Measurements from ENCODE around the gene RHOA. TPM values are rescaled to one million over a fixed set of nuclear protein-coding genes. Genes with fewer than 3 reads are reported as not detected.
A peak's percentile ranks its signal among the peaks of the same experiment; 100 is the strongest.

Gene RHOA
- polyA plus RNA-seq, 6 donors from 2014 or later, result 695 to 1,035 (median 800) TPM

DNA sequence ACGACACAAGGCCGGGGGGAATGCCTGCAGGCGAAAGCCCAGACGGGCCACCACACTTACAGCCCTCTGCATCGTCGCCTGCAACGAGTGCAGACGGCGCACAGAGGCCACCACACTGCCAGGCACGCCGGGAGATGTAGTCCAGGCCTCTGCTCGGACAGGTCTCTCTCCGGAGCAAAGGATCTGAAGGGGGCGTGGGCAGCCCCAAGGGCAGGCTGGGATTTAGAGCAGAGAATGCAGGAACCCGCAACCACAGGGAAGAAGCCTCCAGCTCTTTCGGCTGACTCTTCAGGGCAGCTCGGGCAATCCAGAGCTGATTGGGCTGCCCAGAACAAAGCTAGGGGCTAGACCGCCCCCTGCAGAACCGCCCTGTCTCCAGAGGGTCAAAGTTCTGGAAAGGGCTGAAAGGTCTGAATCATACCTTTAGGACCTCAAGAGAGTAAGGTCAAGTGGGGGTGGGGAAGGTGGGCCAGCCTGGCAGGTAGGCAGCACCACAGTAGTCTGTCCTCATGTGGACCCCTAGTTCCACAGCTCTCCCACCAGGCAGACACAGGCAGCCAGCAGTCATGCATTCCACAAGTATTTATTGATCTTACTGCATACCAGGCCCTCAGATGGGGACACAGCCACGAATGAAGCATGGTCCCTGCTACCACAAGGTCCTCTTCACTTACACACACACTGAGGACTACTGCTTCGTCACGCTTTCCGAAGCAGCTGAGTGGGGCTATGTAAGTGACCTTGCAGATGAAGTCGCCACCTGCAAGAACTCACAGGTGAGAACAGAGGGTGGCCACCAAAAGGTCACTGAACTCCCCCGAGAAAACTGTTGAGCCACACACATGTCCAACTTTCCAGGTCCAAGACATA, 10.8 kb upstream of the RHOA start, which contains the start of gene AMT:
TSS of gene AMT (minus strand) at position 95 of the 870 bp plus-strand sequence. CDS start at position 72, 23 bp downstream.
- Mint-ChIP-seq H3K27me3 (no peaks in the 10 kb centered on the region), H3K4me3 (peak within 1 kb of the TSS in 7 of 8 donors; percentile 21 to 60 (median 40)), H3K36me3 (peaks cover 0 to 8% of the 10 kb centered on the region in 2 donors), H3K27ac (peak within 1 kb of the TSS in 1 of 6 donors; percentile 69), H3K4me1 (peaks cover 24 to 56% (median 51%) of the 10 kb centered on the region in 3 donors), H3K9me3 (no peaks in the 10 kb centered on the region)
- DNase-seq (no peak), ATAC-seq (ENCODE audit: low read depth in 2 of 2) (peak in 1 of 2 donors; percentile 16)

GRCh38 chr3:49421890-49422378, 10.2 kb upstream of the RHOA start:
- Mint-ChIP-seq H3K27ac (peak overlapping the region in 1 of 6 donors; percentile 69), H3K9me3 (no peaks in the 10 kb centered on the region), H3K27me3 (no peaks in the 10 kb centered on the region), H3K4me1 (peaks cover 31 to 61% (median 52%) of the 10 kb centered on the region in 3 donors), H3K36me3 (peaks cover 0 to 8% of the 10 kb centered on the region in 2 donors), H3K4me3 (peak overlapping the region in 7 of 8 donors; percentile 21 to 60 (median 38))
- DNase-seq (no peak), ATAC-seq (ENCODE audit: low read depth in 2 of 2) (peak; percentile 39 to 45)

DNA sequence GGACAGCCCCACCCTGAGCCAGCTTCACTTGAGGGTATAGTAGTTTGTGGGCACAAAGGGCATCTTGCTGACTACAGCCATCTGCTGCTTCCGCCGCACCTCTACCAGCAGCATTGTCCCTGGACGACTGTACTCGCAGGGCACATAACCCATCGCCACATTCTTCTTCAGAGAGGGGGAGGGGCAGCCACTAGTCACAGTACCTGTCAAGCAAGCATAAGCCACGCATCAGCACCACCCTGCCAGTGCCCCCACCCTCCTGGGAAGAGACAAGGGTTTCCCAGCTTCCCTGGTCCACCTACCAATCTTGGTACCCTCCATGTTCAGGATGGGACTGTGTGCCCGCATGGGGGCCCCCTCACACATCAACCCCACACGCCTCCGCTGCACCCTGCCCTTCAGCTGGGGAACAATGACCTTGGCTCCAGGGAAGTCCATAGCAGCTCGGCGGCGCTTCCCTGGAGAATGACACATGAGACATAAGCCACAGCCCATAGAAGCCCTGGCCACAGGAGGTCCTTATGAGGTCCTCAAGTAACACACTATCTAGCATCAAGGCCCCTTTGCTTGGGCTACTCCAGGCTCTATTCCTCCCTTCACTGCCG, 5.8 kb upstream of the RHOA start:
- ATAC-seq (ENCODE audit: low read depth in 2 of 2) (no peak), DNase-seq (no peak)
- Mint-ChIP-seq H3K4me3 (peak overlapping the region in 7 of 8 donors; percentile 32 to 82 (median 50)), H3K36me3 (peaks cover 0 to 5% of the 10 kb centered on the region in 2 donors), H3K4me1 (peaks cover 52 to 83% (median 78%) of the 10 kb centered on the region in 3 donors), H3K27ac (peak overlapping the region; percentile 78 to 100 (median 93)), H3K9me3 (no peaks in the 10 kb centered on the region), H3K27me3 (no peaks in the 10 kb centered on the region)

GRCh38 chr3:49416867-49417266, 5.1 kb upstream of the RHOA start:
- peaks cover 53 to 81% (median 77%) of the 10 kb centered on the region in 3 donors for H3K4me1 Mint-ChIP-seq
- DNase-seq, result no peak
- H3K27ac Mint-ChIP-seq, result peak overlapping the region; percentile 86 to 100 (median 98)
- H3K4me3 Mint-ChIP-seq, result peak overlapping the region in 6 of 8 donors; percentile 61 to 88 (median 80)
- no peaks in the 10 kb centered on the region for H3K9me3 Mint-ChIP-seq
- peaks cover 0 to 5% of the 10 kb centered on the region in 2 donors for H3K36me3 Mint-ChIP-seq
- H3K27me3 Mint-ChIP-seq, result no peaks in the 10 kb centered on the region
- ATAC-seq (ENCODE audit: low read depth in 2 of 2), result no peak

DNA sequence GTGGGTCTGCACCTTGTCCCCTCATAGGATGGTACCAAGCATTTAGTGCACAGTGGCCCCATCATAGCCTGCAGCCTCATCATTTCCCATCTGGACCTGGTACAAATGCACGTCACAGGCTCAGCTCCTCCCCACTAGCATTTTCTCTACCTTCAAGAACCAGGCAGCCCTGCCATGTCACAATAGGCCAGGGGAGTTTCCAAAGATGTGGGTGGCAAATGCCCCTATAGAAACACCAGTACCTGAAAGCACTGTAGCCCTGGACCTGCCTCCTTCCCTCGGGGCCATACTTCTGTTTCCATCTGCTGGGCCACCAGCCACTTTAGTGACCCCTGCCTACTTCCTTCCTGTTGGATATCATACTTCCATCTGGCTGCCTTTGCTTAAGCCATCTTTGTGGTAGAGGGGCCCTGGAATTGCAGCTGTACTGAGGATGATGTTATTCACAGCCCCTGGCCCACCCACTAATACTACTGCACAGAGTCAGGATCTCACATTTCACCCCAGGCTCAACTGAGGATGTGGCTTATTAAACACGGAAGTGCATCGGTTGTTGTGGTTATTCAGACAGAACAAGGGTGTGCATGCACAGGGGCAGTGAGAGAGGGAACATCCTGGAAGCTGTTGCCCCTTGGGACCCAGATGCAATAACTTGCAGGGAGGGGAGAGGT, 4.3 kb upstream of the RHOA start:
- Mint-ChIP-seq H3K27me3 (no peaks in the 10 kb centered on the region), H3K4me1 (peaks cover 51 to 76% (median 71%) of the 10 kb centered on the region in 3 donors), H3K4me3 (peak overlapping the region; percentile 61 to 88 (median 83)), H3K36me3 (peaks cover 0 to 5% of the 10 kb centered on the region in 2 donors), H3K27ac (peak overlapping the region; percentile 86 to 100 (median 98)), H3K9me3 (no peaks in the 10 kb centered on the region)
- peak; percentile 73 for DNase-seq
- ATAC-seq (ENCODE audit: low read depth in 2 of 2), result peak; percentile 51 to 59

GRCh38 chr3:49414753-49415152, 3.0 kb upstream of the RHOA start:
- Mint-ChIP-seq H3K36me3 (peaks cover 0 to 5% of the 10 kb centered on the region in 2 donors), H3K9me3 (no peaks in the 10 kb centered on the region), H3K27me3 (no peaks in the 10 kb centered on the region), H3K4me1 (peaks cover 55 to 72% (median 71%) of the 10 kb centered on the region in 3 donors), H3K4me3 (peak overlapping the region in 4 of 8 donors; percentile 12 to 36 (median 28)), H3K27ac (peak overlapping the region; percentile 86 to 100 (median 96))
- ATAC-seq (ENCODE audit: low read depth in 2 of 2) (no peak), DNase-seq (no peak)

DNA sequence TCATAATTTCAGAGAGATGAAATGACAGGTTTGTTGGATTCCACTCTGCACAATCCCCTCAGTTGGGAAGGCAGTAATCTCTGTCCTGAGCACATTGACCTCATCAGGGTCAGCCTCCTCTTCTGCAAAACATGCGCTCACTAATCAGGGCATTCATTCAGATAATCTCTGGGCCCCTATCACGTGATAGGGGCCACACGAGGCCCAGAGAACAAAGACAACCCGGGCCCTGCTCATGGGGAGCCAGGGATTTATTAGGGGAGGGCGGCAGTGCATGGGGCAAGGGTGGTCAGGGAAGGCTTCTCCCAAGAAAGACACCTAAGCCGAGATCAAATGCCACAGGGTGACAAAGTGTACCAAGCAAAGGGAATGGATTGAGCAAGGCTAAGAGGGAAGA, 1.6 kb upstream of the RHOA start:
- H3K27me3 Mint-ChIP-seq, result no peaks in the 10 kb centered on the region
- no peak for DNase-seq
- H3K4me1 Mint-ChIP-seq, result peaks cover 56 to 75% (median 66%) of the 10 kb centered on the region in 3 donors

DNA sequence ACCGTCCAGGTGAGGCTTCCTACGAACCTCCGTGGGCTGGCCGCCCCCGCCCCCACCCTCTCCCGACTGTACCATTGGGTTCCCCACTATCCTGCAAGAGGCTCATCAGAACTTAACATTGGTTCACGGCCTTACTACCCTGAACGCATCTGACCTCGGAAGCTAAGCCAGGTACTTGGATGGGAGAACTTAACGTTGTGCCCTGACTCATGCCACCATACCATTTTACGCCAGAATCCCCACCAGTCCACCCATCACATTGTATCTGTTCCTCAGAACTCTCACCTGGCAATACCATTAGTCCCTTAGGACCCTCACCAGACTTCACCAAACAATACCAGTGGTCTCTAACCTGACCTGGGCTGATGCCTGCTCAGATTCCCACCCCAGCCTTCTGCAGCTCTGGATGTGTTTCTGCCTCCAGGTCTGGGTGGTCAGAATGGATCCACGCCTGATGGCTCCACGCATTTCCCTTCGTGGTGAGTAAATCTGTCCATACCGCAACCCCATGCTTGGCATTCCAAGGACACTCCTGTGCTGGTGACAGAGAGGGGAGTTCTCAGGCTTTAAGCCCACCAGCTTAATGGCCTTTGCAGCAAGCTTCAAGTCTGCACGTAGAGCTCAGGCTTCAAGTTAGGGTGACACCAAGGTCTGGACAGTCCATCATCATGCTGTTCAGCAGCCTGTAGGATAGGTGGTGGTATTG, 1.0 kb upstream of the RHOA start:
- H3K36me3 Mint-ChIP-seq, result peaks cover 0 to 5% of the 10 kb centered on the region in 2 donors
- peaks cover 54 to 75% (median 62%) of the 10 kb centered on the region in 3 donors for H3K4me1 Mint-ChIP-seq
- H3K4me3 Mint-ChIP-seq, result peak overlapping the region; percentile 78 to 95 (median 93)
- no peaks in the 10 kb centered on the region for H3K9me3 Mint-ChIP-seq
- H3K27ac Mint-ChIP-seq, result peak overlapping the region; percentile 92 to 98 (median 94)
- ATAC-seq (ENCODE audit: low read depth in 2 of 2) (no peak), DNase-seq (no peak)
- H3K27me3 Mint-ChIP-seq, result no peaks in the 10 kb centered on the region

More for the DNA sequence above, 1.6 kb upstream of the RHOA start:
- H3K27ac Mint-ChIP-seq, result peak overlapping the region in 5 of 6 donors; percentile 47 to 93 (median 92)
- peak overlapping the region; percentile 70 to 95 (median 90) for H3K4me3 Mint-ChIP-seq
- H3K9me3 Mint-ChIP-seq, result no peaks in the 10 kb centered on the region
- H3K36me3 Mint-ChIP-seq, result peaks cover 0 to 5% of the 10 kb centered on the region in 2 donors
- no peak for ATAC-seq (ENCODE audit: low read depth in 2 of 2)

DNA sequence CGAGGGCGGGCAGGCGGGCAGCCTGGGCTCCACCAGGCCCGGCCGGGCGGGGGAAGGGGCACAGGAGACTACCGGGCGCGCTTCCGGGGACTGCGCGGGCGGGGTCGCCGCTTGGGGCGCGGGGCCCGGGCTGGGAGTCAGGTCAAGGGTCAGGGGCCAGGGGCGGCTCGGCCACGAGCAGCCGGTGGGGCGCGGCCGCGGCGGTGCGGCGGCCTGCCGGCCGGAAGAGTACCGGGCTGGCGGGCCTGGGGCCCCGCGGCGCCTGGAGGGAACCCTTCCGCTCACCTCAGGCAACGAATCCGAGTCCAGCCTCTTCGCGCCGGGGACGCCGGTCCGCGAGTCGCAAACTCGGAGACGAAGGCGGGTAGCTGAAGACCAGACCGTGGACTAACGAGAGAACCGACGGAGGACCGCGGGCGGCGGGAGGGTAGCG, 225 bp downstream of the RHOA start:
- Mint-ChIP-seq H3K4me1 (peaks cover 52 to 75% (median 62%) of the 10 kb centered on the region in 3 donors), H3K27ac (peak overlapping the region in 4 of 6 donors; percentile 92 to 98 (median 93)), H3K27me3 (no peaks in the 10 kb centered on the region), H3K9me3 (no peaks in the 10 kb centered on the region), H3K36me3 (peaks cover 0 to 5% of the 10 kb centered on the region in 2 donors), H3K4me3 (peak overlapping the region; percentile 78 to 95 (median 93))
- DNase-seq (no peak), ATAC-seq (ENCODE audit: low read depth in 2 of 2) (peak; percentile 23 to 24)

- DNase-seq, result no peak
- peaks cover 51 to 75% (median 62%) of the 10 kb centered on the region in 3 donors for H3K4me1 Mint-ChIP-seq
- peak overlapping the region; percentile 90 to 99 (median 92) for H3K27ac Mint-ChIP-seq
- H3K27me3 Mint-ChIP-seq, result no peaks in the 10 kb centered on the region
- H3K36me3 Mint-ChIP-seq, result peaks cover 0 to 5% of the 10 kb centered on the region in 2 donors
- ATAC-seq (ENCODE audit: low read depth in 2 of 2), result no peak
- H3K9me3 Mint-ChIP-seq, result no peaks in the 10 kb centered on the region
- peak overlapping the region; percentile 78 to 94 (median 92) for H3K4me3 Mint-ChIP-seq
Measured at GRCh38 chr3:49410846-49411534, 786 bp downstream of the RHOA start.

- H3K36me3 Mint-ChIP-seq, result no peaks in the 10 kb centered on the region
- ATAC-seq (ENCODE audit: low read depth in 2 of 2), result no peak
- no peaks in the 10 kb centered on the region for H3K9me3 Mint-ChIP-seq
- H3K27ac Mint-ChIP-seq, result peak overlapping the region; percentile 90 to 99 (median 93)
- peaks cover 52 to 74% (median 64%) of the 10 kb centered on the region in 3 donors for H3K4me1 Mint-ChIP-seq
- H3K4me3 Mint-ChIP-seq, result peak overlapping the region; percentile 78 to 94 (median 92)
- DNase-seq, result no peak
- no peaks in the 10 kb centered on the region for H3K27me3 Mint-ChIP-seq
Measured at GRCh38 chr3:49410066-49410845, 1.5 kb downstream of the RHOA start.

Measured in naive B cell (primary cell).